ENCODE data around the gene RAET1E. TPM values are rescaled to one million over a fixed set of nuclear protein-coding genes. Genes with fewer than 3 reads are reported as not detected.
"Not testable (repeated sequence)": the region's sequence is repeated elsewhere in the genome, so short reads cannot be mapped to it uniquely, and the experiment has no call there.

The RAET1E gene
- total RNA-seq, 1 donor, result not detected

DNA sequence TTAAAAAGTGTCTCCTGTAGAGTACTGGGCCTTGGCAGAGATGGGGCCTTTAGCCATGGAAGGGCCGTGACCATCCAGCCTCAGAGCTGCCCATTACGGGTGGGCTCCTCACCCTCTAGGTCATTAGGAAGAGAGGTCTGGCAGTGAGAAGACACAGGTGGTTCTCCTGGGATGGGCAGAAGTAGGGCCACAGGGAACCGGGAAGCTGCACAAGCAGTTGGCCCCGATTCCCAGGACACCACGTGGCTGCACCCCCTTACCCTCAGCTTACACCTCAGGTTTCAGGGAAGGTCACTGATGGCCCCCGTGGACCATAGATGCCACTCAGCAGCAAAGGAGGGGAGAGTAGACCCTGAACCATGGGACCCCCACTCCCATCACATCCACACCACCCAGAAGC lies 23.4 kb upstream of the RAET1E start:
- no peak overlapping the region for H3K4me3 ChIP-seq (ENCODE audit: low read depth, low read length)
- TF ChIP-seq, protein P1, sequence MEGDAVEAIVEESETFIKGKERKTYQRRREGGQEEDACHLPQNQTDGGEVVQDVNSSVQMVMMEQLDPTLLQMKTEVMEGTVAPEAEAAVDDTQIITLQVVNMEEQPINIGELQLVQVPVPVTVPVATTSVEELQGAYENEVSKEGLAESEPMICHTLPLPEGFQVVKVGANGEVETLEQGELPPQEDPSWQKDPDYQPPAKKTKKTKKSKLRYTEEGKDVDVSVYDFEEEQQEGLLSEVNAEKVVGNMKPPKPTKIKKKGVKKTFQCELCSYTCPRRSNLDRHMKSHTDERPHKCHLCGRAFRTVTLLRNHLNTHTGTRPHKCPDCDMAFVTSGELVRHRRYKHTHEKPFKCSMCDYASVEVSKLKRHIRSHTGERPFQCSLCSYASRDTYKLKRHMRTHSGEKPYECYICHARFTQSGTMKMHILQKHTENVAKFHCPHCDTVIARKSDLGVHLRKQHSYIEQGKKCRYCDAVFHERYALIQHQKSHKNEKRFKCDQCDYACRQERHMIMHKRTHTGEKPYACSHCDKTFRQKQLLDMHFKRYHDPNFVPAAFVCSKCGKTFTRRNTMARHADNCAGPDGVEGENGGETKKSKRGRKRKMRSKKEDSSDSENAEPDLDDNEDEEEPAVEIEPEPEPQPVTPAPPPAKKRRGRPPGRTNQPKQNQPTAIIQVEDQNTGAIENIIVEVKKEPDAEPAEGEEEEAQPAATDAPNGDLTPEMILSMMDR (IDR thresholded peaks at IDR 0.05; ENCODE audit: insufficient read depth, low read depth, low read length), result no peak
- no peak for DNase-seq (ENCODE audit: low read depth)

DNA sequence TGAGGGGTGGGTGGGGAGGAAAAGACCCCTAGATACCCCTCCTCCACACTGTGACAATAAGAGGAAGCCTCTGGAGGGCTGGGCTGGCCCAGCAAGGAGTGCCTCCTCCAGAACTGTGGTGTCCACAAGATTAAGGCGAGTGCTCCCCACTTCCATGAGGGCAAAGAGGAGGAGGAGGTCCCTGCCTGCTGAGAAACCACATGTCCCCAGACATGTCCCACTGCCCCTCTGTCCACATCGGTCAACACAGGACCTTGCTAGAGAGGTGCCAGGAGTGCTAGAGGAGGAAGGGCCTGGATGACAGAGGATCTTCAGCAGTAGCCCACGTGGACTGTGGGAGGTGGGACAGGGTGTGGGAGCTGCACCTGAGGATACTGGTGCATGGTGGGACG lies 21.9 kb upstream of the RAET1E start:
- no peak for DNase-seq (ENCODE audit: low read depth)
- H3K4me3 ChIP-seq (ENCODE audit: low read depth, low read length), result no peak overlapping the region
- TF ChIP-seq, protein P1 (IDR thresholded peaks at IDR 0.05; ENCODE audit: insufficient read depth, low read depth, low read length), result no peak

DNA sequence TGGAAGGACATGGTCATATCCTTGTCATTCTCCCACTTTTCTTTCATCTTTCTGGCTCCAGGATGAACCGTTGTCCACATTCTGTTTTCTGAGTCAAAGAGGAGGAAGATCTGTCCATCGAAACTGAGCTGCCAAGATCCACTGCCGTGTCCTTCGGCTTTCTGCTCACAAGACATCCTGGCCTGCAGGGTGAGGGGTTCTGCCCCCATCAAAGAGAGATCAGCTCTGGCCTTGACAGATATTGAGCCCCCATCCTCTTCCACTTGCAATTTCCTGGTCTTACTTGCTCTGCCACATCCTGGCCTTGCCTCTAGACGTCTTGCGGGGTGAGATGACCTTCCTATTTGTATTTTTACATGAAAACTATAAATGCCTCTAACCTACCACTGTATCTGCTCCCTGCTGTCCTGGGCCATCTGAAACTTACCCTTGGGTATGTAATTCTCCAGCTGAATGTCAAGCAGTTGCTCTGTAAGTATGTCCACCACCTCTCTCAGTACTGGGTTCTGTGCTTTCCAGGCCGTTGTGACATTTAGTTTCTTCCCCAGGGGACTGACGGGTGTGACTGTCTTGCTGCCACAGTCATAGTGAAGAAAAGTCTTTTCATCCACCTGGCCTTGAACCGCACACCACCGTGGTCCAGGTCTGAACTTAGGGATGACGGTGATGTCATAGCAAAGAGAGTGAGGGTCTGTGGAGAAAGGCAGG lies 21.4 kb upstream of the RAET1E start:
- DNase-seq (ENCODE audit: low read depth); H3K4me3 ChIP-seq (ENCODE audit: low read depth, low read length): not testable (repeated sequence)

DNA sequence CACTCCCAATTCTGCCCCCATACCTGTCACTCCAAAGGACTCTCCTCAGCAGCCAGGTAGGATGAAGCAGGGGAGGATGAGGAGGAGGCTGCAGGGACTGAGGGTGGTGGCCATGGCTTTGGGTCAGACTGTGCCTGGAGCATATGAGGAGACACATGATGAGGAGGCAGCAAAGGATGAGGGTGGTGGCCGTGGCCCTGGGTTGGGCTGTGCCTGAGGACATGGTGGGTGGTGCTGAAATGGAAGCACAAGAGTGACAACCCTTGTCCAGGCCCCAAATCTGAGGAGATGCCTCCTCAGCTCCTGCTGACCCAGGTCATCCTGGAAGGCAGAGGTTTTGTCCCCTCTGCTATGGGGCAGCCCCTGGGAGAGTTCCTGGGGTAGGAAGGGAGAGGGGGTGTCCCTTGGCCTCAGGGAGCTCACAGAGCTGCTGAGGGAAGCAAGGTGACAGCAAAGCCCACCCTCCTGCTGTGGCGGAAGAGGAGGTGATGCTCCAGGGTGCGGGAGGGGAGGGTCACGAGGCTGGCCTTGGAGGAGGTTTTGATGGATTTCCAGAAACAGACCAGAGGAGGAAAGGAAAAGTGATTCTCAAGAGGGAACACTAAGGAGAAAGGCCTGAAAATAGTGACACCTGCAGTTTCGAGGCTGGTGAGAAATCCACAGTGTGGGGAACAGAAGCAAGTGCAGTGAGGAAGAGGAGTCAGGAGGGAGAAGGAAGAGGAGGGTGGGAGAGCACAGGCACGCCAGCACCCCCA lies 20.4 kb upstream of the RAET1E start:
- TF ChIP-seq, protein P1 (IDR thresholded peaks at IDR 0.05; ENCODE audit: insufficient read depth, low read depth, low read length), result no peak
- DNase-seq (ENCODE audit: low read depth), result no peak
- no peak overlapping the region for H3K4me3 ChIP-seq (ENCODE audit: low read depth, low read length)

DNA sequence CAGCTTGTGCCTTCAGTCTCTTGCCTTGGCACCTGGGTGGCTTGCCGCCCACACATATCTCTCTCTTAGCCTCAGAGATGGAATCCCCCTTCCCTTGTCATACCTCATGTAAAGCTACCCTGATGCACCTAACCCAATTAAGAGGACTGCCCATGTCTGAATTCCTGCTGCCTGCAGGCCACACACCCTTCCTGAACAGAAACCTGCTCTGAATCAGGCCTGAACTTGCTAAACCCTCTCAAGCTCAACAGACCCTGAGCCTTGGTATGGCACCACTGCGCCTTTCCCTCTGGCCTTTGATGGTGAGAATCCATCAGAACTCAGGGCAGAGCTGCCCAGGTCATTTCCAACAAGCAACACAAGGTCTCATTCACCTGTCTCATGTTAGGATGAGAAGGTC lies 19.8 kb upstream of the RAET1E start:
- H3K4me3 ChIP-seq (ENCODE audit: low read depth, low read length), result no peak overlapping the region
- TF ChIP-seq, protein P1 (IDR thresholded peaks at IDR 0.05; ENCODE audit: insufficient read depth, low read depth, low read length), result no peak
- no peak for DNase-seq (ENCODE audit: low read depth)

DNA sequence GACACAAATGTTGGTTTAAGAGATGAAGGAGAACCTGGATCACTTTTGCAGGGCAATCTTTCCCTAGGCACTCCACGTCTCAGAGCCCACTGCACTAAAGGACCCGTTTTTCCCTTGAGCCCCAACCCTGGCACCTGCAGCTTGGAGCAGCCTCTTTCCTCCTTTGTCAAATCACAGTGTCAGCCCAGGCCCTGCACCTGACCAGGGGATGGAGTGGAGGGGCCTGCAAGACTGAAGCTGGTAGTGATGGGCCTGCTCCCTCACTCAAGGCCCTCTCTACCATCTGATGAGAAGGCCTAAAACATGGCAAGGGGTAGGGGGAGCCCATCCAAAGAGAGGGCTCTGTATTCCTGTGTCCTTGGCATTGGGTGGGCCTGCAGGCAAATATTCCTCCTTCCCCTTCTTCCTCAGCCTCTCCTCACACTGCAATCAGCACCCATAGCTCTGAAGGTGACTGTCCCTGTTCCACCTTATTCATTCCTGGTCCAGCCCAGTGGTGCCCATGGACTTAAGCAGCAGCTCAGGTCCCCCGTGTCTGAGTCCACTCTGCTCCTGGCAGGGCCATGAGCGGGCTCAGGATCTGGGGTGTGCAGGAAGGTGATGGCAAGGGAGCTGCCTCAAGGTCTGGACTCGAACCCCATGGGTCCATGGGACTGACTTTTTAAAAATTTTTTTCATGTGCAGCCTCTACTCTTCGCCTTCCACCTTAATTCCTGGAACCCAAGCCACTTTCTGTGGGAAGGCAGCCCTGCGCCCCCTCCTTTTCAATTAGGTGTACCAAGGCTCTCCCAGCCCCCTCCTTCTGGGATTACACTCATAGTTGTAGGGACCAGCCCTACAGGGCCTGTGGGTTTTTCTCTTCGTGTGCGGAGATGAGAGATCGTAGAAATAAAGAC lies 18.3 kb upstream of the RAET1E start:
- H3K4me3 ChIP-seq (ENCODE audit: low read depth, low read length), result no peak overlapping the region
- DNase-seq (ENCODE audit: low read depth), result no peak
- TF ChIP-seq, protein P1 (IDR thresholded peaks at IDR 0.05; ENCODE audit: insufficient read depth, low read depth, low read length), result no peak
